Endodermal cell (in vitro differentiated cells): Measurements from ENCODE around the gene LIPH. TPM values are rescaled to one million over a fixed set of nuclear protein-coding genes. Genes with fewer than 3 reads are reported as not detected.

ENCODE experiments used
- DNase-seq: peaks from one replicate; pipeline ENCODE4 v3.0.0-alpha.2; 2017
- H3K27ac ChIP-seq: 2 replicates; pipeline ENCODE4 v1.5.1; 2013; ENCODE audit warnings: mild to moderate bottlenecking, low read depth, low read length, moderate library complexity
- H3K27me3 ChIP-seq: 2 replicates; pipeline ENCODE4 v1.6.1; 2013; ENCODE audit warnings: mild to moderate bottlenecking, low read length, moderate library complexity; ENCODE audit not compliant: insufficient read depth, control insufficient read depth, poor library complexity, severe bottlenecking
- H3K36me3 ChIP-seq: 2 replicates; pipeline ENCODE4 v1.7.0; 2013; ENCODE audit warnings: mild to moderate bottlenecking, low read length, moderate library complexity; ENCODE audit not compliant: control insufficient read depth, insufficient read depth
- H3K4me1 ChIP-seq: one replicate; pipeline ENCODE4 v1.7.0; 2013; ENCODE audit warnings: low read length; ENCODE audit not compliant: control insufficient read depth, insufficient read depth
- H3K4me3 ChIP-seq: 2 replicates; pipeline ENCODE4 v1.5.1; 2013; ENCODE audit warnings: mild to moderate bottlenecking, low read length, moderate library complexity
- H3K9ac ChIP-seq: 2 replicates; pipeline ENCODE4 v1.6.1; 2013; ENCODE audit warnings: mild to moderate bottlenecking, low read length, moderate library complexity; ENCODE audit not compliant: poor library complexity, severe bottlenecking; ENCODE audit errors: extremely low read depth
- H3K9me3 ChIP-seq: 2 replicates; pipeline ENCODE4 v1.6.1; 2013; ENCODE audit warnings: mild to moderate bottlenecking, low read length, moderate library complexity; ENCODE audit not compliant: control insufficient read depth
- H3K27ac Mint-ChIP-seq: 2 replicates; pipeline ENCODE4 v1.8.0; 2020; ENCODE audit warnings: mixed read lengths
- H3K27me3 Mint-ChIP-seq: 2 replicates; pipeline ENCODE4 v1.8.0; 2021; ENCODE audit warnings: mild to moderate bottlenecking, mixed read lengths; ENCODE audit not compliant: insufficient read depth
- H3K36me3 Mint-ChIP-seq: 2 replicates; pipeline ENCODE4 v1.8.0; 2020; ENCODE audit warnings: low read depth, mixed read lengths
- H3K4me1 Mint-ChIP-seq: 2 replicates; pipeline ENCODE4 v1.8.0; 2020; ENCODE audit warnings: mixed read lengths
- H3K4me3 Mint-ChIP-seq: 2 replicates; pipeline ENCODE4 v1.8.0; 2020; ENCODE audit warnings: mild to moderate bottlenecking, moderate library complexity, mixed read lengths
- H3K9me3 Mint-ChIP-seq: 2 replicates; pipeline ENCODE4 v1.8.0; 2020; ENCODE audit warnings: mild to moderate bottlenecking, mixed read lengths
- CTCF ChIP-seq: fragments of 200-600 bp; sonication (generic); conservative IDR thresholded peaks from 2 replicates; pipeline ENCODE4 v1.5.0; 2021; ENCODE audit warnings: antibody characterized with exemption, mild to moderate bottlenecking
- WGBS, 2 experiments: methylation state at CpG; one replicate each; pipeline versions ENCODE4 v1.1.5 to v1.1.7; 2013; ENCODE audit warnings: missing lambda C conversion rate in 2 of 2, mixed read lengths in 1 of 2; ENCODE audit not compliant: insufficient coverage in 1 of 2, insufficient read length in 1 of 2; 5-methylcytosine and 5-hydroxymethylcytosine counted together
- total RNA-seq, 2 donors: library from RNA; stranded (reverse); fragmentation: NEBNext Ultra II Directional in 1 of 2; extraction: Animal tissue kit (Norgen Biotek cat#: 25700) in 1 of 2; gene quantifications; 2 replicates in 1 of 2; 3 replicates in 1 of 2; pipeline ENCODE4 v1.2.1, GENCODE V29; 2021

LIPH gene
- total RNA-seq, 2 donors from 2014 or later, result 0.81 to 2.3 TPM

- no peak for DNase-seq
- 91 to 96% methylated on average over 1 to 5 of the region's 5 CpGs for WGBS, 2 experiments
These were observed 63.9 kb downstream of the LIPH start for GRCh38 chr3:185488465-185488864.

GRCh38 chr3:185486394-185486793 lies 66.0 kb downstream of the LIPH start:
- H3K27ac Mint-ChIP-seq, result no peak overlapping the region
- H3K4me3 Mint-ChIP-seq, result no peak overlapping the region
- H3K9me3 ChIP-seq, result no peaks in the 10 kb centered on the region
- H3K4me1 ChIP-seq, result no peaks in the 10 kb centered on the region
- H3K27me3 Mint-ChIP-seq, result no peaks in the 10 kb centered on the region
- WGBS, 2 experiments, result 93 to 97% methylated on average over 5 of the region's 5 CpGs
- peaks cover 25% of the 10 kb centered on the region for H3K36me3 Mint-ChIP-seq
- DNase-seq, result no peak
- H3K4me3 ChIP-seq, result no peak overlapping the region
- H3K27ac ChIP-seq, result no peak overlapping the region
- H3K4me1 Mint-ChIP-seq, result no peaks in the 10 kb centered on the region
- no peaks in the 10 kb centered on the region for H3K9me3 Mint-ChIP-seq
- H3K36me3 ChIP-seq, result peaks cover 29% of the 10 kb centered on the region
- TF ChIP-seq CTCF, result no peak
- H3K27me3 ChIP-seq, result no peaks in the 10 kb centered on the region
- no peak overlapping the region for H3K9ac ChIP-seq

More at GRCh38 chr3:185488465-185488864, 63.9 kb downstream of the LIPH start:
- Mint-ChIP-seq H3K4me1 (no peaks in the 10 kb centered on the region), H3K4me3 (no peak overlapping the region), H3K36me3 (peaks cover 19% of the 10 kb centered on the region), H3K9me3 (no peaks in the 10 kb centered on the region), H3K27me3 (no peaks in the 10 kb centered on the region), H3K27ac (no peak overlapping the region)
- TF ChIP-seq CTCF, result no peak
- Histone ChIP-seq H3K27ac (no peak overlapping the region), H3K27me3 (no peaks in the 10 kb centered on the region), H3K4me1 (no peaks in the 10 kb centered on the region), H3K4me3 (no peak overlapping the region), H3K36me3 (peaks cover 40% of the 10 kb centered on the region), H3K9me3 (no peaks in the 10 kb centered on the region), H3K9ac (no peak overlapping the region)

- DNase-seq, result no peak
- WGBS, 2 experiments, result 91 to 100% methylated on average over 2 to 3 of the region's 3 CpGs
- TF ChIP-seq CTCF, result no peak
These were observed 68.1 kb downstream of the LIPH start for GRCh38 chr3:185484296-185484695.

More at GRCh38 chr3:185484296-185484695, 68.1 kb downstream of the LIPH start:
- Histone ChIP-seq H3K36me3 (peaks cover 19% of the 10 kb centered on the region), H3K27ac (no peak overlapping the region), H3K9me3 (no peaks in the 10 kb centered on the region), H3K27me3 (no peaks in the 10 kb centered on the region), H3K4me3 (no peak overlapping the region), H3K9ac (no peak overlapping the region), H3K4me1 (no peaks in the 10 kb centered on the region)
- Mint-ChIP-seq H3K9me3 (no peaks in the 10 kb centered on the region), H3K4me3 (no peak overlapping the region), H3K36me3 (peaks cover 21% of the 10 kb centered on the region), H3K4me1 (no peaks in the 10 kb centered on the region), H3K27me3 (no peaks in the 10 kb centered on the region), H3K27ac (no peak overlapping the region)
